ENCODE measurements around the gene TOM1L2.

DNA sequence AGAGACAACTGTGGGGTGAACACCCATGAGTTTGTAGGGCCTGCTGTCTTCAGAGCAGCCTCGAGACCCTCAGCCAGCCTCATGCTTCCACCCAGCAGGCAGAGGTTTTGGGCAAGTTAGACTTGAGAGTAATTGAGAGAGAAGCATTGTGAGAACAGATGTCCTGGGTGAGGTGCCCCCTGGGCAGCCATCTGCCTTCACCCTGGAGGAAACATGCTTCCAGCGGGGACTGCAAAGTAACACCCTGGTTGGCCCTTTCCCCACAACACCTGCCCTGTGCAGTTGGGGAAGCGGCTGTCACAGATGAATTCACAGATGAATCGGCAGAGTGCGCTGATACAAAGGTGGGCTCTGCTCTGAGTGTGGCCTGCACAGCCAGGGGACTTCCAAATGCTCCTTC lies 43.4 kb upstream of the TOM1L2 start:
- no peak for TF ChIP-seq FOXM1 (IDR thresholded peaks at IDR 0.05; ENCODE audit: borderline replicate concordance)
- TF ChIP-seq HDGF (IDR thresholded peaks at IDR 0.05; ENCODE audit: borderline replicate concordance), result no peak
- no peak for TF ChIP-seq BHLHE40 (IDR thresholded peaks at IDR 0.05; ENCODE audit: borderline replicate concordance)
- no peak for TF ChIP-seq LEF1 (IDR thresholded peaks at IDR 0.05; ENCODE audit: borderline replicate concordance)
- no peak for TF ChIP-seq CTBP1 (IDR thresholded peaks at IDR 0.05; ENCODE audit: borderline replicate concordance)
- no peak for TF ChIP-seq ARNT (IDR thresholded peaks at IDR 0.05)
